ENCODE results near the gene SEMA4F.

DNA sequence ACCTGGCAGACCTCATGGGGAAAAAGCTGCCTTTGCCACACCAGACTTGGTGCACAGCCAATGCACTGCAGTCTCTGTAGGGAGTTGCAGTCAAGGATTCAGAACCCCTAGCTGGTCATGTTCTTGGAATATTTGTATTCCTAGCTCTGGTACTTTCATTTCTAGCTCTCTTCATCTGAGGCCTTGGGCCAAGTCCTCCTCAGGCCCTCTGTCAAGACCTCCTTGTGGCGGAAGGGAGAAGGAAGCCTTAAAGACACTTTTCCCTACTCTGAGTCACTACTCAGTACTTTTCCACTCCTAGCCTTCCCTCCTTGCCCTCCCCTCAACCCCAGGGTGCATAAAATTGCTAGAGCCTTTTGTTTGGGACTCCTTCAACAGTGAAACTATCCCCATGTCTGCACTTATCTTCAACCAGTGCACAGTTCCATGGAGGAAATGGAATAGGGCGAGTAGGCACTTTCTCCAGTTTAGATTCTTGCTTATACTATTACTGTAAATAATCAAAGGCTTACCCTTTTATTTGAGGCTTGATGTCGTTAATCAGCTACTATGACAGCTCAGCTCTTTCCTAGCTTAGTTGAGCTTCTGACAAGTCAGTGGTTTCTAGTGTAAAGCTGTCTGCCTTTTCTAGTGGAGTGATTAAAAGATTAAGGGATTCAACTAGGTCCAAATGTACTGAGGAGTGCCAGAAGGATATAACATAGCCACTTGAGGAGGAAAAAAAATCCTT is 21.7 kb upstream of the SEMA4F start:
- TF ChIP-seq, protein P1, sequence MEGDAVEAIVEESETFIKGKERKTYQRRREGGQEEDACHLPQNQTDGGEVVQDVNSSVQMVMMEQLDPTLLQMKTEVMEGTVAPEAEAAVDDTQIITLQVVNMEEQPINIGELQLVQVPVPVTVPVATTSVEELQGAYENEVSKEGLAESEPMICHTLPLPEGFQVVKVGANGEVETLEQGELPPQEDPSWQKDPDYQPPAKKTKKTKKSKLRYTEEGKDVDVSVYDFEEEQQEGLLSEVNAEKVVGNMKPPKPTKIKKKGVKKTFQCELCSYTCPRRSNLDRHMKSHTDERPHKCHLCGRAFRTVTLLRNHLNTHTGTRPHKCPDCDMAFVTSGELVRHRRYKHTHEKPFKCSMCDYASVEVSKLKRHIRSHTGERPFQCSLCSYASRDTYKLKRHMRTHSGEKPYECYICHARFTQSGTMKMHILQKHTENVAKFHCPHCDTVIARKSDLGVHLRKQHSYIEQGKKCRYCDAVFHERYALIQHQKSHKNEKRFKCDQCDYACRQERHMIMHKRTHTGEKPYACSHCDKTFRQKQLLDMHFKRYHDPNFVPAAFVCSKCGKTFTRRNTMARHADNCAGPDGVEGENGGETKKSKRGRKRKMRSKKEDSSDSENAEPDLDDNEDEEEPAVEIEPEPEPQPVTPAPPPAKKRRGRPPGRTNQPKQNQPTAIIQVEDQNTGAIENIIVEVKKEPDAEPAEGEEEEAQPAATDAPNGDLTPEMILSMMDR (IDR thresholded peaks at IDR 0.05; ENCODE audit: insufficient read depth, low read depth, low read length), result no peak
- TF ChIP-seq EZH2 (IDR thresholded peaks at IDR 0.05; ENCODE audit: insufficient read depth, low read length), result no peak

Measured in astrocyte (in vitro differentiated cells and primary cell).